Epithelial cell of proximal tubule (primary cell): ENCODE data around the gene EID2. TPM values are rescaled to one million over a fixed set of nuclear protein-coding genes. Genes with fewer than 3 reads are reported as not detected.
A peak's percentile ranks its signal among the peaks of the same experiment; 100 is the strongest.

Experiments used
- DNase-seq: peaks from one replicate; pipeline ENCODE4 v3.0.0-alpha.2; 2011; ENCODE audit warnings: low read depth
- H3K4me3 ChIP-seq: 2 replicates; pipeline ENCODE4 v1.5.1; 2011; ENCODE audit warnings: low read depth, mild to moderate bottlenecking, low read length
- CTCF ChIP-seq: conservative IDR thresholded peaks from 2 replicates; pipeline ENCODE4 v1.5.1; 2012; ENCODE audit warnings: low read depth, mild to moderate bottlenecking, low read length
- total RNA-seq: library from RNA; depleted of rRNA; stranded (reverse); fragments of >200 nt; gene quantifications from 2 replicates; pipeline ENCODE4 v1.2.3, GENCODE V29; 2015

The EID2 gene
- total RNA-seq, 1 donor from 2014 or later = 12.3 TPM

GRCh38 chr19:39506598-39506943, 33.4 kb downstream of the EID2 start:
- no peak for DNase-seq
- H3K4me3 ChIP-seq = peak overlapping the region; percentile 24
- no peak for TF ChIP-seq CTCF

- DNase-seq = no peak
- no peak overlapping the region for H3K4me3 ChIP-seq
- TF ChIP-seq CTCF = peak; percentile 65
Observed at GRCh38 chr19:39502640-39503417, 37.1 kb downstream of the EID2 start.

- DNase-seq = no peak
- no peak for TF ChIP-seq CTCF
- H3K4me3 ChIP-seq = no peak overlapping the region
Observed at GRCh38 chr19:39501340-39501739, 38.6 kb downstream of the EID2 start.

- no peak for DNase-seq
- no peak for TF ChIP-seq CTCF
- no peak overlapping the region for H3K4me3 ChIP-seq
Observed at GRCh38 chr19:39500543-39500942, 39.4 kb downstream of the EID2 start.

GRCh38 chr19:39499932-39500331, 40.0 kb downstream of the EID2 start:
- no peak for DNase-seq
- TF ChIP-seq CTCF = no peak
- no peak overlapping the region for H3K4me3 ChIP-seq

GRCh38 chr19:39498798-39499642, 40.9 kb downstream of the EID2 start, which contains the start of gene DLL3:
DLL3 (plus strand) TSS chr19:39498947; CDS start chr19:39498975, 28 bp downstream.
- DNase-seq = no peak
- no peak for TF ChIP-seq CTCF
- H3K4me3 ChIP-seq = peak within 1 kb of the TSS; percentile 12
